ENCODE data around the gene ETV2.
"Not testable (repeated sequence)": the region's sequence is repeated elsewhere in the genome, so short reads cannot be mapped to it uniquely, and the experiment has no call there.

Gene ETV2, protein sequence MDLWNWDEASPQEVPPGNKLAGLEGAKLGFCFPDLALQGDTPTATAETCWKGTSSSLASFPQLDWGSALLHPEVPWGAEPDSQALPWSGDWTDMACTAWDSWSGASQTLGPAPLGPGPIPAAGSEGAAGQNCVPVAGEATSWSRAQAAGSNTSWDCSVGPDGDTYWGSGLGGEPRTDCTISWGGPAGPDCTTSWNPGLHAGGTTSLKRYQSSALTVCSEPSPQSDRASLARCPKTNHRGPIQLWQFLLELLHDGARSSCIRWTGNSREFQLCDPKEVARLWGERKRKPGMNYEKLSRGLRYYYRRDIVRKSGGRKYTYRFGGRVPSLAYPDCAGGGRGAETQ

DNA sequence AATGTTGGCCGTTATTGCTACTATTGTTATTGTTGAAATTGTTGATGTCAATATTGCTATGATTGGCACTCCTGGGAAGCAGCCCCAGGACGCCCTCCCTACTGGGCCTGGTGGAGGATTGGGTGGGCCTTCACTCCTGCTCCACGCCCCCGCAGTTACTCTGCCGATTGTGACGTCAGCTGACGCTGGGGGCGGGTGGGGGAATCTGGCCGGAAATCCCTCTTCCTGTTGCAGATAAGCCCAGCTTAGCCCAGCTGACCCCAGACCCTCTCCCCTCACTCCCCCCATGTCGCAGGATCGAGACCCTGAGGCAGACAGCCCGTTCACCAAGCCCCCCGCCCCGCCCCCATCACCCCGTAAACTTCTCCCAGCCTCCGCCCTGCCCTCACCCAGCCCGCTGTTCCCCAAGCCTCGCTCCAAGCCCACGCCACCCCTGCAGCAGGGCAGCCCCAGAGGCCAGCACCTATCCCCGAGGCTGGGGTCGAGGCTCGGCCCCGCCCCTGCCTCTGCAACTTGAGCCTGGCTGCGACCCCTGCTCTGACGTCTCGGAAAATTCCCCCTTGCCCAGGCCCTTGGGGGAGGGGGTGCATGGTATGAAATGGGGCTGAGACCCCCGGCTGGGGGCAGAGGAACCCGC, at the start of gene ETV2:
Gene ETV2, plus strand, starts transcription at position 231 of the 637 bp plus-strand sequence. CDS start 716 bp downstream, outside the sequence.
- TF ChIP-seq, protein P1, sequence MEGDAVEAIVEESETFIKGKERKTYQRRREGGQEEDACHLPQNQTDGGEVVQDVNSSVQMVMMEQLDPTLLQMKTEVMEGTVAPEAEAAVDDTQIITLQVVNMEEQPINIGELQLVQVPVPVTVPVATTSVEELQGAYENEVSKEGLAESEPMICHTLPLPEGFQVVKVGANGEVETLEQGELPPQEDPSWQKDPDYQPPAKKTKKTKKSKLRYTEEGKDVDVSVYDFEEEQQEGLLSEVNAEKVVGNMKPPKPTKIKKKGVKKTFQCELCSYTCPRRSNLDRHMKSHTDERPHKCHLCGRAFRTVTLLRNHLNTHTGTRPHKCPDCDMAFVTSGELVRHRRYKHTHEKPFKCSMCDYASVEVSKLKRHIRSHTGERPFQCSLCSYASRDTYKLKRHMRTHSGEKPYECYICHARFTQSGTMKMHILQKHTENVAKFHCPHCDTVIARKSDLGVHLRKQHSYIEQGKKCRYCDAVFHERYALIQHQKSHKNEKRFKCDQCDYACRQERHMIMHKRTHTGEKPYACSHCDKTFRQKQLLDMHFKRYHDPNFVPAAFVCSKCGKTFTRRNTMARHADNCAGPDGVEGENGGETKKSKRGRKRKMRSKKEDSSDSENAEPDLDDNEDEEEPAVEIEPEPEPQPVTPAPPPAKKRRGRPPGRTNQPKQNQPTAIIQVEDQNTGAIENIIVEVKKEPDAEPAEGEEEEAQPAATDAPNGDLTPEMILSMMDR (conservative IDR thresholded peaks at IDR 0.05), result no peak
- H3K27ac ChIP-seq, result peak within 1 kb of the TSS; percentile 92

DNA sequence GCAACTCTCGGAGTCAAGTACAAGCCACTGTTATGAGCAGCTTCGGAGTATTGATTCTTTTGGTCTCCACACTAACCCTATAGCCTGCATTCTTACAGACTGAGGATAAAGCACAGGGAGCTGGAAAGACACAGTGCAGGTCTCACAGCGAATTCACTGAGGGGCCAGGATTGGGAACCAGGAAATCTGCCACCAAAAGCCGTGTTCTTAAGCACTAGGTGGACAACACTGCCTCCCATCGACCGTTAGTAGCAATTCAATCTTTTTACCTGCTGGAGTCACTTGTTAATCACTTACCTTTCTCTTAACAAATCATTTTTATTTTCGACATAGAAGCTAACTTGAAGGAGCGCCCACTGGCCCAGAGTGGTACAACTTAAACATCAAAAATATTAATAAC, 49.3 kb upstream of the ETV2 start:
- TF ChIP-seq, protein P1 (conservative IDR thresholded peaks at IDR 0.05), result peak; percentile 67
- no peak overlapping the region for H3K27ac ChIP-seq

DNA sequence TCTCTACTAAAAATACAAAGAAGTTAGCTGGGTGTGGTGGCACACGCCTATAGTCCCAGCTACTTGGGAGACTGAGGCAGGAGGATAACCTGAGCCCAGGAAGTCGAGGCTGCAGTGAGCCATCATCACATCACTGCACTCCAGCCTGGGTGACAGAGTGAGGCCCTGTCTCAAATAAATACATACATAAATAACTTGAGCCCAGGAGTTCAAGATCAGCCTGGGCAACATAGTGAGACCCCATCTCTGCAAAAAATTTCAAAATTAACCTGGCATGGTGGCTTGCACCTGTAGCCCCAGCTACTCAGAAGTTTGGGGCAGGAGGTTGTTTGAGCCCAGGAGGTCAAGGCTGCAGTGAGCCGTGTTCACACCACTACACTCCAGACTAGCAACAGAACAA, 46.5 kb upstream of the ETV2 start:
- H3K27ac ChIP-seq, result not testable (repeated sequence)

DNA sequence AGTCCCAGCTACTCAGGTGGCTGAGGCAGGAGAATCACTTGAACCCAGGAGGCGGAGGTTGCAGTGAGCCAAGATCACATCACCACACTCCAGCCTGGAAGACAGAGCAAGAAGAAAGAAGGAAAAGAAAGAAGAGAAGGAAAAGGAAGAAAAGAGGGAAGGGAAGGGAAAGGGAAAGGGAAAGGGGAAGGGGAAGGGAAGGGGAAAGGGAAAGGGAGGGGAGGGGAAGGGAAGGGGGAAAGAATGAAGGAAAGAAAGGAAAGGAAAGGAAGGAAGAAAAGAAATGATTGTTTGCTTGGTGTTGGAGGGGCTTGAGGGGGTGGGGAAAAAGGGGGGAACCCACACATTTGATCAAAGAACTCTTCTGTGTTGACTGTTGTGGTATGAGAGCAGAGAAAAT, 45.6 kb upstream of the ETV2 start:
- H3K27ac ChIP-seq, result no peak overlapping the region
- TF ChIP-seq, protein P1 (conservative IDR thresholded peaks at IDR 0.05), result no peak

DNA sequence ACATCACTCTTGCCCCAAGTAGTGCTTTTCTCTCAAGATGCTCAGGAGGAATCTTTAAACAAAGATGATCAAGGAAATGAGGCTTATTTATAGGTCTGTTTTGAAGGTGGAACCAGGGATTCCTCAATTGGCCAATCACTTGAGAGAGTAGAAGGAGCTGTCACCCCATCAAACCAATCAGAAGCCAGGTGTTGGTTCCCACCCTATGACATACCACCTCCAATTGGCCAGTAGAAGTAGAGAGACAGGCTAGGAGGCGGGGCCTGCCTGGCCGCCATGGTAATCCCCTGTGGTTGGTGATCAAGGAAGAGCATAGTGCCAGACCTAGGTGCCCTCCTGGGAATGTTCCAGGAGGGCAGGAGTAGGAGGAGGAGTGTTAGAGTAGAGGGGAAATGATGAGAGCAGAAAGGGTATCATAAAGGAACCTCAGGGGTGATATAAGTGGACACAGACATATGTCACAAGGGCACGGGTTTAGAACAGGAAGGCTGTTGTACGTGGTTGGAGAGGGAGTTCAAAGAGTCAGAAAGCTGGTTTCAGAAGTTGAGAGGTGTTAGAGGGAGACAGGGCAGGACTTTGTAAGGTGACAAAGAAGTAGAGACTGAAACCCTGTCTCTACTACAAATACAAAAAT, 45.1 kb upstream of the ETV2 start:
- TF ChIP-seq, protein P1 (conservative IDR thresholded peaks at IDR 0.05), result no peak
- no peak overlapping the region for H3K27ac ChIP-seq

DNA sequence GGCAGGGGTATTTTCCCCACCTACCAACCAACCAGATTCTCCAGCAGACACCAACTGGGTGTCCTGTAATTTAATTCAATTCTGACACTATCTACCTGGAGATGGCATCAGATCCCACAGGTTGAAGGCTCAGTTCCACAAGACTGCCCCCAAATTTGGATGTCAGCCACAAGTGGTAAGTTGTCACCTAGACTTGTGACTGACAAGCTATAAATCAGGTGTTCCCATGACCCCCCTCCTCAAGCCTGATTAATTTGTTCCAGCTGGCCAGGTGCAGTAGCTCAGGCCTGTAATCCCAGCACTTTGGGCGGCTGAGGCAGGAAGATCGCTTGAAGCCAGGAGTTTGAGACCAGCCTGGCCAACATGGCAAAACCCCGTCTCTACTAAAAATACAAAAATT, 39.6 kb upstream of the ETV2 start:
- TF ChIP-seq, protein P1 (conservative IDR thresholded peaks at IDR 0.05), result no peak
- H3K27ac ChIP-seq, result no peak overlapping the region

DNA sequence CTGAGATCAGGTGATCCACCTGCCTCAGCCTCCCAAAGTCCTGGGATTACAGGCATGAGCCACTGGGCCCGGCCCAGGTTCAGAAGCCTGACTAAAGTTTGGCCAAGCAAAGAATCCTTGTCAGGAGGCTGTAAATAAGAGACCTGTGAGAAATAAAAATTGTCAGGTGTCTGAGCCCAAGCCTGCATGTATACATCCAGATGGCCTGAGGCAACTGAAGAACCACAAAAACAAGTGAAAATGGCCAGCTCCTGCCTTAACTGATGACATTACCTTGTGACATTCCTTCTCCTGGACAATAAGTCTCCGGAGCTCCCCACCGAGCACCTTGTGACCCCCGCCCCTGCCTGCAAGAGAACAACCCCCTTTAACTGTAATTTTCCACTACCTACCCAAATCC, 37.1 kb upstream of the ETV2 start:
- H3K27ac ChIP-seq, result not testable (repeated sequence)

DNA sequence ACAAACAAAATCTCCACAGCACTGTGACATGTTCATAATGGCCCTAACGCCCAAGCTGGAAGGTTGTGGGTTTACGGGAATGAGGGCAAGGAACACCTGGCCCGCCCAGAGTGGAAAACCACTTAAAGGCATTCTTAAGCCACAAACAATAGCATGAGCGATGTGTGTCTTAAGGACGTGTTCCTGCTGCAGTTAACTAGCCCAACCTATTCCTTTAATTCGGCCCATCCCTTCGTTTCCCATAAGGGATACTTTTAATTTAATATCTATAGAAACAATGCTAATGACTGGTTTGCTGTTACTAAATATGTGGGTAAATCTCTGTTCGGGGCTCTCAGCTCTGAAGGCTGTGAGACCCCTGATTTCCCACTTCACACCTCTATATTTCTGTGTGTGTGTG, 34.4 kb upstream of the ETV2 start:
- not testable (repeated sequence) for H3K27ac ChIP-seq

DNA sequence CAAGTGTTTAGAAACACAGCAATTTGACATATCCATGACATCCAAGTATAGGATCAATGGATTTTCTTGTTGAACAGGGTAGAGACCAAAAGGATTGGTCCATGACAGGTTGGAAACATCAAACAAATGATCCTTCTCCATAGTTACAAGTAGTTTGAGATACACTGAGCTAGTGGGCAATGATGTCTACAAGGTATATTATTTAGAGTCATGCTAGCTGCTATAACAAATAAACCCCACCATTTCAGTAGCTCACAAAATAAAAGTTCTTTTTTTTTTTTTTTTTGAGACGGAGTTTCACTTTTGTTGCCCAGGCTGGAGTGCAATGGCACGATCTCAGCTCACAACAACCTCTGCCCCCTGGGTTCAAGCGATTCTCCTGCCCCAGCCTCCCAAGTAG, 33.9 kb upstream of the ETV2 start:
- TF ChIP-seq, protein P1 (conservative IDR thresholded peaks at IDR 0.05), result no peak
- no peak overlapping the region for H3K27ac ChIP-seq
